Hematopoietic multipotent progenitor cell treated with erythropoietin and hydrocortisone succinate and interleukin-3 and kit ligand, for 15 days (in vitro differentiated cells): ENCODE data around the gene GP1BA.
A peak's percentile ranks its signal among the peaks of the same experiment; 100 is the strongest.

Experiments used
- DNase-seq: peaks from one replicate; pipeline ENCODE4 v3.0.0-alpha.2; 2015; ENCODE audit warnings: low spot score

Gene GP1BA

DNA sequence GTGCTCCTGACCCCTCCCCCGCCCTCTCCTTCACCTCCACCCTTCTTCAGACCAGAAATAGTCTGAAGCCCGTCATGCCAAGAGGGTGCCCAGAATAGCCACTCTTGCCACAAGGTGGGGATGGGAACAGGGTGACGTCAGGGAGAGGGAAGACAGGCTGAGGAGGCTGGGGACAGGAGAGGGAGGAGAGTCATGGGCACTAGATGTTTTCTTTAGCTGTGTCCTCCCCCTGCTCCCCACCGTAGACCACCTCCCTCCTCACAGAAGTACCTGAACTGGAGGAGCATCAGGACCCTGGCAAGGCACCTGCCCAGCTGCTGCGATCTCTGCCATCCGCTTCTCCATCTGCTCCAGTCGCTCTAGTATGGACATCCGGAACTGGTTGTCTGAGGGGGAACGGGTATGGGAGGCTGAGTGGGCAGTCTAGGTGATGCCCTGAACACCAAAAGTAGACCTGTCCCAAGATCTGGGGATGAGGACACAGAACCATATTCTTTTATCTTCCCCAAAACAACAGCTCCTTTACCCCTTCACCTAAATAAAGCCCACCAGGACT, 42.1 kb downstream of the GP1BA start:
- DNase-seq = no peak

DNA sequence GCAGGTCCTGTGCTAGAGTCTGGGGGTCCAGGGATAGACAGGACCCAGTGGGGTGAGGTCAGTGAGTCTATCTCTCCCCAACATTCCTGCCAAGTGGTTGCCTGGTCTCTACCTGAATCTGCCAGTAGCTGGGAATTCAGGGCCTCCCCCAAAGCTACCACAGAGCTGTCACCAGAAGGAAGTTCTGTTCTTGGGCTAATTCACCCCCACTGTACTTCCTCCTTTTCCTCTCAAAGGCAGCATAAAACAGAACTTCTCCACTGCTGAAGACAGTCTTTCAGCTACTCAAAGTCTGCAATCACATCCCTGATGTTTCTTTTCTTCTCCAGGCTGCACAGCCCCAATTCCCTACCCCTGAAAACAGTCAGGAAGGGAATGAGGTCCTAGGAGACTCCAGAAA, 46.6 kb downstream of the GP1BA start:
- no peak for DNase-seq

DNA sequence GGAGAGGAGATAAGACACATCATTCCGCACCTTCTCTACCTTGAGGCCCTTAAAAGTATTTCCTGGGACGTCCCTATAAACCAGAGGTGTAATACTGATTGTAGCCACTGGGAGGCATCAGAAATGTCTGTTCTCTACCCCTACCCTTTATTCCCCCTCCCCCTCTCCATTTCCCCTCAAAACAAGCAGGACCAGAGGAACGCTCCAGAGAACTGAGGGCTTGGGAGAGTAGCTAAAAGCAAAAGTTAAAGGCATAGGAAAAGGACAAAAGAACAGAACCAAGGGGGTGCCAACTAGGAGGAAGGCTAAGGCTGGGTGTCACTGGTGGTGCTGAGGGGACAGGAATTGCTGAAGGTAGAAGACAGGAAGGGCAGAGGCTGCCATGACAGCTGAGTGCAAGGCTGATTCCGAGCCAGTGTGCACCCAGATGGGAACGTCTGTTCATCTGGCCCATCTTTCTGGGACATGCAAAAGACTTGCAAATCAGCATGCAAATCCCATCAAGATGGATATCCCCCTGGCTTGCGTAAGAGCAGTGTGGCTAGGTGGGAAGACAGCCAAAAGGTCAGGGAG, 48.7 kb downstream of the GP1BA start:
- DNase-seq = peak; percentile 63

DNA sequence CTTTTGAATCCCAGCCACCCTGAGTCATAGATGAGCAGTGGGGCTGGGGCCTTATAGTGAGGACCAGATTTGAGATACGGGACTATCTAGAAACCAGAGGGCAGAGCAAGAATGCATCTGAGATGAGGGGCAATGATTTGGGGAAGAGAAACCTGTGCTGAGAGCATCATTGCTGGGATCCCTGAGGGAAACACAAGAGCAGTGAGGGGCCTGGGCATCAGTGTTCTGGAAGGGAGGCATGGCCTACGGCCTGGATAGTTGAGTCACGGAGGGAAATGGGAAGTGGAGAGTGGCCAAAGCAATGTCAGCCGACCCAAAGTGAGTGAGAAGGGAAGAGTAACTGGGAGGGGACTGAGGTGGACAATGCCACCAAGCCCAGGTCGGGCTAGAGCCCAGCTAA, 50.2 kb downstream of the GP1BA start:
- no peak for DNase-seq
